Astrocyte (in vitro differentiated cells and primary cell): ENCODE results near the gene HSCB. TPM values are rescaled to one million over a fixed set of nuclear protein-coding genes. Genes with fewer than 3 reads are reported as not detected.

ENCODE experiments used
- DNase-seq: peaks from one replicate; pipeline ENCODE4 v3.0.0-alpha.2; 2010; ENCODE audit warnings: low read depth
- FAIRE-seq: peaks from 2 replicates; lab custom pipeline; 2011; peaks lifted over from hg19 to GRCh38; lab: Jason Lieb, UNC
- H2AFZ ChIP-seq: 2 replicates; pipeline ENCODE4 v1.6.0; 2012; ENCODE audit warnings: low read depth, low read length, inconsistent platforms
- H3K27ac ChIP-seq: 2 replicates; pipeline ENCODE4 v1.5.1; 2011; ENCODE audit warnings: low read depth, low read length, inconsistent platforms
- H3K27me3 ChIP-seq: 2 replicates; pipeline ENCODE4 v1.6.0; 2011; ENCODE audit warnings: low read length, inconsistent platforms; ENCODE audit not compliant: insufficient read depth
- H3K36me3 ChIP-seq: 2 replicates; pipeline ENCODE4 v1.5.1; 2011; ENCODE audit warnings: low read length, inconsistent platforms; ENCODE audit not compliant: insufficient read depth
- H3K4me1 ChIP-seq: 2 replicates; pipeline ENCODE4 v1.5.1; 2011; ENCODE audit warnings: low read length, inconsistent platforms; ENCODE audit not compliant: insufficient read depth
- H3K4me2 ChIP-seq: 2 replicates; pipeline ENCODE4 v1.6.0; 2012; ENCODE audit warnings: low read length, inconsistent platforms
- H3K4me3 ChIP-seq: 2 replicates; pipeline ENCODE4 v1.5.1; 2011; ENCODE audit warnings: low read depth, mild to moderate bottlenecking, low read length, inconsistent platforms; ENCODE audit not compliant: insufficient read depth
- H3K79me2 ChIP-seq: 2 replicates; pipeline ENCODE4 v1.6.0; 2012; ENCODE audit warnings: mild to moderate bottlenecking, low read length, inconsistent platforms; ENCODE audit not compliant: insufficient read depth
- H3K9ac ChIP-seq: 2 replicates; pipeline ENCODE4 v1.6.0; 2012; ENCODE audit warnings: mild to moderate bottlenecking, low read length, inconsistent platforms
- H3K9me3 ChIP-seq: 2 replicates; pipeline ENCODE4 v1.5.1; 2012; ENCODE audit warnings: low read depth, mild to moderate bottlenecking, low read length, inconsistent platforms; ENCODE audit not compliant: insufficient read depth
- H4K20me1 ChIP-seq: 2 replicates; pipeline ENCODE4 v1.6.0; 2012; ENCODE audit warnings: low read length, inconsistent platforms; ENCODE audit not compliant: insufficient read depth
- H3K27ac Mint-ChIP-seq: one replicate; pipeline ENCODE4 v1.8.0; 2021; ENCODE audit warnings: mild to moderate bottlenecking, mixed read lengths; ENCODE audit not compliant: unreplicated experiment
- H3K27me3 Mint-ChIP-seq: one replicate; pipeline ENCODE4 v1.8.0; 2021; ENCODE audit warnings: low read depth, mixed read lengths; ENCODE audit not compliant: unreplicated experiment
- H3K36me3 Mint-ChIP-seq: one replicate; pipeline ENCODE4 v1.8.0; 2021; ENCODE audit warnings: low read depth, mixed read lengths; ENCODE audit not compliant: unreplicated experiment
- H3K4me1 Mint-ChIP-seq: one replicate; pipeline ENCODE4 v1.8.0; 2021; ENCODE audit warnings: low read depth, mixed read lengths; ENCODE audit not compliant: unreplicated experiment
- H3K4me3 Mint-ChIP-seq: one replicate; pipeline ENCODE4 v1.8.0; 2021; ENCODE audit warnings: mild to moderate bottlenecking, moderate library complexity, mixed read lengths; ENCODE audit not compliant: unreplicated experiment
- H3K9me3 Mint-ChIP-seq: one replicate; pipeline ENCODE4 v1.8.0; 2021; ENCODE audit warnings: mild to moderate bottlenecking, mixed read lengths; ENCODE audit not compliant: unreplicated experiment
- CTCF ChIP-seq: IDR thresholded peaks from 2 replicates; pipeline ENCODE4 v1.5.1; 2011; ENCODE audit warnings: low read depth, mild to moderate bottlenecking, inconsistent platforms, low read length, moderate library complexity; ENCODE audit not compliant: insufficient read depth
- EZH2 ChIP-seq: IDR thresholded peaks from 2 replicates; pipeline ENCODE4 v1.6.1; 2012; ENCODE audit warnings: mild to moderate bottlenecking, low read length, inconsistent platforms; ENCODE audit not compliant: insufficient read depth
- total RNA-seq: library from RNA; stranded (reverse); gene quantifications from 2 replicates; pipeline ENCODE4 v1.2.1, GENCODE V29; 2021

The HSCB gene
- total RNA-seq, 1 donor from 2014 or later, result 10.7 TPM

DNA sequence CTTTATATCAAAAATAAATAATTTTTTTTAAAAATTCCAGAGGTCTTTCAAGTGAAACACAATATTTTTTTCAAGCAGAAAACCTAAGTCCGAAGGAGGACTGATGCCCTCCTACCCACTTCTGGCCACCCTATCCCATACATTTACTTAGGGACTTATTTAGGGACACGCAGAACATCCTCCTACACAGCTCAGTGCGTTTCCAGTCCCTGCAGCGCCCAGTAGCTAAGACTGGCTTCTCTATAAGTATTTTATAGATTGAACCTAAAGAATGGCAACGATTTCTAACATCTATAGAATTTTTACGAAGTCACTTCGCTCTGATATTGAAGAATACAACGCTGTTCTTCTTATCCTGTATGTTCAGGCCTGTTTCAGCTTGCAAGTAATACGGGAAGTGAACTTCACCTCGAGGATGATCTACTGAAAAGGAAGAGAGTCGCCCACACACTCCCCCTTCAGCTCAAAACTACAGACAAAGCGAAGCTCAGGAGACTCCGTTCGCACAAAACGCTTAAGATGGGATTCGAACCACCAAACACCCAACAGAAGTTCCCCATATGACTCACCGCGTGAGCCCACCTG lies 547 bp upstream of the HSCB start:
- Histone ChIP-seq H3K9me3 (no peaks in the 10 kb centered on the region), H3K27me3 (no peaks in the 10 kb centered on the region), H3K4me3 (peak overlapping the region; percentile 89), H4K20me1 (peaks cover 5% of the 10 kb centered on the region), H3K4me2 (peak overlapping the region; percentile 97), H3K4me1 (peaks cover 8% of the 10 kb centered on the region), H3K27ac (peak overlapping the region; percentile 51), H3K9ac (peak overlapping the region; percentile 95), H3K36me3 (peaks cover 10% of the 10 kb centered on the region), H3K79me2 (peaks cover 16% of the 10 kb centered on the region), H2AFZ (peak overlapping the region; percentile 85)
- Mint-ChIP-seq H3K4me3 (peak overlapping the region; percentile 95), H3K9me3 (no peaks in the 10 kb centered on the region), H3K4me1 (peaks cover 9% of the 10 kb centered on the region), H3K27me3 (no peaks in the 10 kb centered on the region), H3K27ac (peak overlapping the region; percentile 90), H3K36me3 (peaks cover 4% of the 10 kb centered on the region)
- DNase-seq (no peak), FAIRE-seq (no peak)
- no peak for TF ChIP-seq CTCF
- TF ChIP-seq EZH2, result no peak

GRCh38 chr22:28742562-28742962 lies 723 bp downstream of the HSCB start:
- peak overlapping the region; percentile 95 for H3K9ac ChIP-seq
- no peak for TF ChIP-seq EZH2
- TF ChIP-seq CTCF, result no peak
- H4K20me1 ChIP-seq, result peaks cover 5% of the 10 kb centered on the region
- H3K9me3 ChIP-seq, result no peaks in the 10 kb centered on the region
- no peaks in the 10 kb centered on the region for H3K27me3 Mint-ChIP-seq
- H3K36me3 ChIP-seq, result peaks cover 18% of the 10 kb centered on the region
- no peak for DNase-seq
- H2AFZ ChIP-seq, result peak overlapping the region; percentile 97
- peak overlapping the region; percentile 89 for H3K4me3 ChIP-seq
- H3K27me3 ChIP-seq, result no peaks in the 10 kb centered on the region
- H3K4me1 ChIP-seq, result peaks cover 8% of the 10 kb centered on the region
- peaks cover 16% of the 10 kb centered on the region for H3K79me2 ChIP-seq
- H3K27ac ChIP-seq, result peak overlapping the region; percentile 96
- peaks cover 4% of the 10 kb centered on the region for H3K36me3 Mint-ChIP-seq
- peaks cover 9% of the 10 kb centered on the region for H3K4me1 Mint-ChIP-seq
- H3K4me3 Mint-ChIP-seq, result peak overlapping the region; percentile 95
- no peaks in the 10 kb centered on the region for H3K9me3 Mint-ChIP-seq
- H3K4me2 ChIP-seq, result peak overlapping the region; percentile 97
- FAIRE-seq, result no peak
- peak overlapping the region; percentile 90 for H3K27ac Mint-ChIP-seq

DNA sequence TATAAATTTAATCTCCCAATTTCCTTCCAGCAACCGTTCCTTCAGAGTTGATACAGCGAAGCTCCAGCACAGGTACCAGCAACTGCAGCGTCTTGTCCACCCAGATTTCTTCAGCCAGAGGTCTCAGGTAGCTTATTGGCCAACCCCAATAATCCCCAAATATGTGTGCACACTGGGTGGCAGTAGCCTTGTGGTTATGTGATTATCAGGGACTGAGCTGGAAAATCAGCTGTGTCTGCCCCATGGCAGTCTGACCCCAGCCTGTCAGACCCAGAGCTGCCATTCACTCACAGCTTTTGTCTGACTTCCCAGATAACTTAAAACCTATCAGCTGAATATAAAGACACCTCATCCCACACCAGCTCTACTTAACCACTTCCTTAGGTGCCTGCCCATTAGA lies 2.0 kb downstream of the HSCB start:
- peaks cover 5% of the 10 kb centered on the region for H4K20me1 ChIP-seq
- H2AFZ ChIP-seq, result no peak overlapping the region
- no peaks in the 10 kb centered on the region for H3K9me3 ChIP-seq
- no peak overlapping the region for H3K9ac ChIP-seq
- H3K4me3 ChIP-seq, result no peak overlapping the region
- H3K4me1 ChIP-seq, result peaks cover 8% of the 10 kb centered on the region
- H3K27me3 Mint-ChIP-seq, result no peaks in the 10 kb centered on the region
- FAIRE-seq (no peak), DNase-seq (no peak)
- peaks cover 19% of the 10 kb centered on the region for H3K36me3 ChIP-seq
- peaks cover 16% of the 10 kb centered on the region for H3K79me2 ChIP-seq
- no peak overlapping the region for H3K27ac Mint-ChIP-seq
- H3K4me3 Mint-ChIP-seq, result no peak overlapping the region
- peaks cover 7% of the 10 kb centered on the region for H3K36me3 Mint-ChIP-seq
- TF ChIP-seq EZH2 (no peak), CTCF (no peak)
- no peaks in the 10 kb centered on the region for H3K27me3 ChIP-seq
- H3K27ac ChIP-seq, result no peak overlapping the region
- no peak overlapping the region for H3K4me2 ChIP-seq
- H3K9me3 Mint-ChIP-seq, result no peaks in the 10 kb centered on the region
- H3K4me1 Mint-ChIP-seq, result peaks cover 9% of the 10 kb centered on the region
